Peyer's patch (tissue), 4 donors: ENCODE results near the gene ITGA8.

Source experiments
- CTCF ChIP-seq, 6 experiments: fragments of 450-650 bp in 4 of 6; fragments of 200-600 bp in 2 of 6; sonication (generic) in 1 of 6; IDR thresholded peaks; one replicate each; pipeline ENCODE4 v1.5.1; 2017 to 2019; ENCODE audit warnings: antibody characterized with exemption in 6 of 6, mild to moderate bottlenecking in 3 of 6, moderate library complexity in 1 of 6
- POLR2A ChIP-seq, 2 donors: fragments of 450-650 bp; IDR thresholded peaks; one replicate each; pipeline ENCODE4 v1.5.1; 2017; ENCODE audit warnings: antibody characterized with exemption in 2 of 2, mild to moderate bottlenecking in 2 of 2, moderate library complexity in 2 of 2

- TF ChIP-seq CTCF (IDR thresholded peaks at IDR 0.05) = no peak
- TF ChIP-seq POLR2A (IDR thresholded peaks at IDR 0.05) = no peak
Measured at GRCh38 chr10:15587271-15587670, 132.5 kb downstream of the ITGA8 start.
